ENCODE data around the gene KYNU.
"Not testable (repeated sequence)": the region's sequence is repeated elsewhere in the genome, so short reads cannot be mapped to it uniquely, and the experiment has no call there.

DNA sequence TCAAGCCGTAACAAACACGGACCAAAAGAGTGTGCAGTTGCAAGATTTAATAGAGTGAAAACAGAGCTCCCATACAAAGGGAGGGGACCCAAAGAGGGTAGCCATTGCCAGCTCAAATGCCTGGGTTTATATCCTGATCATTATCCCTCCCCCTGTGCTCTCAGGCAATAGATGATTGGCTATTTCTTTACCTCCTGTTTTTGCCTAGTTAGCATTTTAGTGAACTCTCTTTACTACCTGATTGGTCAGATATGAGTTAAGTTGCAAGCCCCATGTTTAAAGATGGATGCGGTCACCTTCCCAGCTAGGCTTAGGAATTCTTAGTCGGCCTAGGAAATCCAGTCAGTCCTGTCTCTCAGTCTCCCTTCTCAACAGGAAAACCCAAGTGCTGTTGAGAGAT lies 22.9 kb downstream of the KYNU start:
- TF ChIP-seq CTCF, EZH2phosphoT487 (IDR thresholded peaks at IDR 0.05): not testable (repeated sequence)

Data from neural progenitor cell (in vitro differentiated cells).